GM12873 (cell line): ENCODE measurements around the gene CRK.

Experiments used
- TF ChIP-seq, protein P1 (sequence below): IDR thresholded peaks from 2 replicates; pipeline ENCODE4 v1.5.1; 2012; ENCODE audit warnings: low read depth, mild to moderate bottlenecking, moderate library complexity, low read length, control low read depth; ENCODE audit not compliant: insufficient read depth; ENCODE audit errors: missing control alignments

Gene CRK

DNA sequence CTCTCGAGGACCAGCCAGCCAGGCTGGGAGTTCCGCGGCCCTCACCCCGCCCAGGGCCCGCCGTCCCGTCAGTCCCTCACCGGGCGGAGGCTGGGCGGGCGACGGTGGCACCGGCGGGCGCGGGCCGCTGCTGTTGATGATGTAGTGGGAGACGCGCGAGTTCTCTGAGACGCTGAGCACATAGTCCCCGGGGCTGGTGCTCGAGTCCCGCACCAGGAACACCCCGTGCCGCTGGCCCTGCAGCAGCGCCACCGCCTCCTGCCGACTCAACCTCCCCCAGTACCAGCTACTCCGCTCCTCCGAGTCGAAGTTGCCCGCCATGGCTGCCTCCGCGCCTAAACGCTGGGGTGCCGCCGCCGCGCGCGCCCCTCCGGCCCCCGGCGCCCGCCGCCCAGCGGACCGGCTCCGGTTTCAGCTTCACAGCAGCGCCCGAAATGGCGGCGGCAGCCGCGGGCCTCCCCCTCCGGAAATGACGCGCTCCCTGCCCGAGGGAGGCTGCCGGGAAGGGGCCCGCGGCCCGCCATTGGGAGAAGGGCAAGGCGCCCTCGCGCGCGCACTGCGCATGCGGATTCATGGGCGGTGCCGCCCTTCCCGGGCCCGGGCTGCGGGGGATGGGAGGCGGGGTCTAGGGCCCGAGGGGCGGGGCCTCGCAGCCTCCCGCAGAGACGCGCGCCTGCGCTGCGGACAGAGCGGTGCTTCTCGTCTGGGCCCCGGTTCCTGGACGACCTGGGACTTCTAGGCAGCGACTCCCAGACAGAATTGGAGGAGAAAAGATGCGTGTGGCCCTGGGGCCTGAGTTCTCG, at the start of gene CRK:
Gene CRK, minus strand, starts transcription at position 436 of the 803 bp plus-strand sequence. Its CDS starts 115 bp downstream, at position 321.
- TF ChIP-seq, protein P1, sequence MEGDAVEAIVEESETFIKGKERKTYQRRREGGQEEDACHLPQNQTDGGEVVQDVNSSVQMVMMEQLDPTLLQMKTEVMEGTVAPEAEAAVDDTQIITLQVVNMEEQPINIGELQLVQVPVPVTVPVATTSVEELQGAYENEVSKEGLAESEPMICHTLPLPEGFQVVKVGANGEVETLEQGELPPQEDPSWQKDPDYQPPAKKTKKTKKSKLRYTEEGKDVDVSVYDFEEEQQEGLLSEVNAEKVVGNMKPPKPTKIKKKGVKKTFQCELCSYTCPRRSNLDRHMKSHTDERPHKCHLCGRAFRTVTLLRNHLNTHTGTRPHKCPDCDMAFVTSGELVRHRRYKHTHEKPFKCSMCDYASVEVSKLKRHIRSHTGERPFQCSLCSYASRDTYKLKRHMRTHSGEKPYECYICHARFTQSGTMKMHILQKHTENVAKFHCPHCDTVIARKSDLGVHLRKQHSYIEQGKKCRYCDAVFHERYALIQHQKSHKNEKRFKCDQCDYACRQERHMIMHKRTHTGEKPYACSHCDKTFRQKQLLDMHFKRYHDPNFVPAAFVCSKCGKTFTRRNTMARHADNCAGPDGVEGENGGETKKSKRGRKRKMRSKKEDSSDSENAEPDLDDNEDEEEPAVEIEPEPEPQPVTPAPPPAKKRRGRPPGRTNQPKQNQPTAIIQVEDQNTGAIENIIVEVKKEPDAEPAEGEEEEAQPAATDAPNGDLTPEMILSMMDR = no peak

DNA sequence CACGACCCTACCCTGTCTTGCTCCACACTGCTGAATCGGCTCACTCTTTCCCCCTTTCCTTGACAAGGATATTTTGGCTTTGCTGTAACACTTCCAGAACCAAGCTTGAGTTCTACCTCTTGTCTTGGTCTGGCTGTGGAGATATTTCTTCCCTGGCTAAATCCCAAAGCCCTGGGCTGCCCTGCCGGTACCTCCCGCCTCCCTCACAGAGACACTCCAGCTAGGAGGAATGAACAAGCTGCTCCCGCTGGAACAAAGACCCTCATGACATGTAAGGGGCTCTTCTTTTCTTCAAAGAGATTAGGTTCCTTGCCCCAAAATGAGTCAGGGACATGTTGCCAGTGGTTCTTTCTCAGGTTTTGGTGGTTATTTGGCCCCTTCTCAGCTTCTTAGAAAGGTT, 49.6 kb upstream of the CRK start:
- TF ChIP-seq, protein P1 = no peak

DNA sequence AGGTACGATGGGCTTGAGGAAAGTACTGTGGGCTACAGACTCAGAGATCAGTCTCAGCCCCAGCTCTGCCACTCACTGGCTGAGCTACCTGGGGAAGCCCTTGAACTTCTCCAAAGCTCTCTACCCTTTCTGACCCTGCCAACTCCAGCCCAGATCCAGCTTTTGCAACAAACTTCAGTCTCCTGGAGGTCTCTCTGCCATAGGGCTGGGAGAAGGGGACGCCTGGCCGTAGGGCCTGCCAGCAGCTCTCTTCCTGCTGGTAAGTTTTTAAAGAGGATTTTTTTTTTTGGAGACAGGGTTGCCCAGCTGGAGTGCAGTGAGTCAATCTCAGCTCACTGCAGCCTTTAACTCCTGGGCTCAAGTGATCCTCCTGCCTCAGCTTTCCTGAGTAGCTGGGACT, 48.8 kb upstream of the CRK start:
- TF ChIP-seq, protein P1 = no peak

DNA sequence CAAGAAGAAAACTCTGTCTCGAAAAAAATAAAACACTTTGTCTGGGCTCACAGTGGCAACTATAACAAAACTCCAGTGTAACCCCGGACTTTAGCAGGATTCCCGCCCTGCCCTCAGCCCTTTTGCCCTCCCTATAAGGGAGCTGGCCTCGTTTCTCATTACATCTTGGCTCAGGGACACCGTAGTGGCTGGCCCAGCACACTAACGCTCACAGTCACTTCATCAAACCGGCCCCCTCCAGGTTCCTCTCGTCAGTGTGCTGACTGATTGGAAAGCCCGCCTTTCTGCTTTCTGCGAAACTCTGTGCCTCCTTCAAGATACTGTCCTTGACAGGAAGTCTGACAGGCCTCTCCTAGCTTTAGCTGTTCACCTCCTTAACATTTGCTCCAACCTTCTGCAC, 47.7 kb upstream of the CRK start:
- TF ChIP-seq, protein P1 = no peak

DNA sequence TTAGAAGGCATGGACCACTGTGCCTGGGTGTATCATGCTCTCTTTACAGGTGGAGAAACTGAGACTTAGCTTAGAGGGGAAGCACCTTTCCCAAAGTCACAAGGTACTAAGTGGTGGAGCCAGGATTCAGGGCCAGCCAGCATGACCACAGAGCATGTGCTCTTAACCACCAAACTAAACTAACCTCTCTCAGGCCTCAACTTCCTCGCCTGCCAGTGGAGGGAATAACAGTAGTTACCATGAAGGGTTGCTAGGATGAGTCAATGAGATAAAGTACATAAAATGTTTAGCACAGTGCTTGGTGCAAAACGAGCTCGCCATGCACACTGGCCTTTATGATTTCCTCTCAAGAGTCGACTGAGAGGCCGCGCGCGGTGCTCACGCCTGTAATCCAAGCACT, 42.8 kb upstream of the CRK start:
- TF ChIP-seq, protein P1 = no peak

DNA sequence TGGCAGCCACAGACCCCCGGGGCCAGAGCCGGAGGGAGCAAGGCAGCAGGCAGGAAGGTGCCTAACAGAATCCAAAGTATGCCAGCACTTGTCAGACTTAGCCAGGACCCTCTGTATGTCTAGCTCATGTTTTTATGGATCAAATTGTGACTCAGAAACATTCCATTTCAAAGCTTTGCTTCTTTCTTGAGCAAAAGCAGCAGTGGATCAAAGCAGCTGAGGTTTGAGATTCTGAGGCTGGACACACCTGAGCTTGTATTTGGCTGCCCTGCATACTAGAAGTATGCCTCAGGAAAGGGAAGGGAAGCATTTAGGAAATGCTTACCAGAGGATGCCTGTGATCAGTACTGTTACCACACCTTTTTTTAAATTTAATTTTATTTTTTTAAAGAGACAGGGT, 42.2 kb upstream of the CRK start:
- TF ChIP-seq, protein P1 = no peak

DNA sequence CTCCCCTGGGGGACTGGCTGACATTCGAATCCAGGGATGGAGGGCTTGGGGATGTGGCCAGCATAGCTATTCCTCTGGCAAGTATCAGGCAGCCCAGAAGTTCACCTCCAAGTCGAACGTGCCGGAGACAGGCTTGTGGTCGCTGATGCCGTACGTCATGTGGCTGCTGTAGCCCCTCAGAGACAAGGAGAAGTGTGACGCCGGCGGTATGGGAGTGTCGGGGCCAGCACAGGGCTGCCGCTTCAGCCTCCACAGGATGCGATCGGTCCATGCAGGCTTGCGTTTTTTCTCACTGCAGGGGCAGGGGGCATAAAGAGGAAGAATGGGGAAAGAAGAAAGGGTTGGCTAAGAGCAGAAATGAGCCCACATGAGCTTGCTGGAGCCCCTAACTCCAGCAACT, 41.8 kb upstream of the CRK start:
- TF ChIP-seq, protein P1 = no peak
